ENCODE data around the gene USP24. TPM values are rescaled to one million over a fixed set of nuclear protein-coding genes. Genes with fewer than 3 reads are reported as not detected.

Gene USP24
- total and polyA plus RNA-seq, 2 donors (not counting 3 experiments of a cell fraction or from before 2014, with no cell fraction given): 8.2 to 30.0 TPM

GRCh38 chr1:55167224-55167871, 47.8 kb downstream of the USP24 start:
- ChIA-PET POLR2A (no interaction called here), CTCF (no interaction called here)
- Histone ChIP-seq H2AFZ (ENCODE audit: low read depth, low read length) (no peak overlapping the region), H3K4me3 (replicated peaks in 1 of 3; ENCODE audit: insufficient read depth in 1 of 3, low read depth in 1 of 3, low read length in 3 of 3) (no peak overlapping the region), H3K4me2 (ENCODE audit: insufficient read depth, low read length) (no peak overlapping the region), H3K27ac (ENCODE audit: insufficient read depth, low read depth, low read length) (no peak overlapping the region), H3K36me3 (ENCODE audit: control insufficient read depth in 2 of 2, extremely low read depth in 1 of 2, insufficient read depth in 2 of 2, low read length in 2 of 2) (peaks cover 0 to 11% of the 10 kb centered on the region in 2 experiments), H3K9me1 (replicated peaks; ENCODE audit: control insufficient read depth, extremely low read depth, insufficient read depth, low read length) (no peaks in the 10 kb centered on the region), H3K9ac (replicated peaks; ENCODE audit: extremely low read depth, insufficient read depth, low read length) (no peak overlapping the region), H3K4me1 (ENCODE audit: control insufficient read depth, extremely low read depth, insufficient read depth, low read length) (no peaks in the 10 kb centered on the region), H3K9me3 (replicated peaks; ENCODE audit: control insufficient read depth, insufficient read depth, low read length) (no peaks in the 10 kb centered on the region), H4K20me1 (replicated peaks; ENCODE audit: control insufficient read depth, extremely low read depth, insufficient read depth, low read length) (no peaks in the 10 kb centered on the region), H3K27me3 (ENCODE audit: control insufficient read depth in 2 of 2, insufficient read depth in 2 of 2, low read length in 2 of 2) (no peaks in the 10 kb centered on the region), H3K79me2 (ENCODE audit: control insufficient read depth, insufficient read depth, low read length) (no peaks in the 10 kb centered on the region)
- DNase-seq (ENCODE audit: low read depth, low spot score) (no peak), FAIRE-seq (no peak)
- dilution Hi-C loops (cut with MboI; ENCODE audit: extremely low pct_ligation_motif_present, low sequenced_read_pairs): no loop called here
- intact Hi-C loops (cut with micrococcal nuclease): no loop called here
- TF ChIP-seq MAX (IDR thresholded peaks at IDR 0.05; ENCODE audit: insufficient read depth, insufficient read length): no peak
- no TSS peak for BruUV-seq (replicated peaks)

GRCh38 chr1:55164906-55165305, 50.3 kb downstream of the USP24 start:
- no peak overlapping the region for H3K27ac ChIP-seq (ENCODE audit: insufficient read depth, low read depth, low read length)
- DNase-seq (ENCODE audit: low read depth, low spot score) (no peak), FAIRE-seq (no peak)
- no peak overlapping the region for H3K4me2 ChIP-seq (ENCODE audit: insufficient read depth, low read length)
- H2AFZ ChIP-seq (ENCODE audit: low read depth, low read length): no peak overlapping the region
- H3K27me3 ChIP-seq (ENCODE audit: control insufficient read depth in 2 of 2, insufficient read depth in 2 of 2, low read length in 2 of 2): no peaks in the 10 kb centered on the region
- CTCF ChIA-PET: no interaction called here
- peaks cover 0 to 12% of the 10 kb centered on the region in 2 experiments for H3K36me3 ChIP-seq (ENCODE audit: control insufficient read depth in 2 of 2, extremely low read depth in 1 of 2, insufficient read depth in 2 of 2, low read length in 2 of 2)
- POLR2A ChIA-PET: no interaction called here
- intact Hi-C loops (cut with micrococcal nuclease) (loop anchor here (2.0 kb wide), 1 partner anchor 40 kb away; no protein-coding TSS in a partner anchor), dilution Hi-C loops (cut with MboI; ENCODE audit: extremely low pct_ligation_motif_present, low sequenced_read_pairs) (no loop called here)
- no peak overlapping the region for H3K9ac ChIP-seq (replicated peaks; ENCODE audit: extremely low read depth, insufficient read depth, low read length)
- BruUV-seq (replicated peaks): no TSS peak
- H3K4me3 ChIP-seq (replicated peaks in 1 of 3; ENCODE audit: insufficient read depth in 1 of 3, low read depth in 1 of 3, low read length in 3 of 3): no peak overlapping the region
- TF ChIP-seq MYC (IDR thresholded peaks at IDR 0.05; ENCODE audit: low read depth, low read length): no peak
- no peaks in the 10 kb centered on the region for H4K20me1 ChIP-seq (replicated peaks; ENCODE audit: control insufficient read depth, extremely low read depth, insufficient read depth, low read length)
- H3K9me3 ChIP-seq (replicated peaks; ENCODE audit: control insufficient read depth, insufficient read depth, low read length): no peaks in the 10 kb centered on the region
- H3K79me2 ChIP-seq (ENCODE audit: control insufficient read depth, insufficient read depth, low read length): no peaks in the 10 kb centered on the region
- H3K4me1 ChIP-seq (ENCODE audit: control insufficient read depth, extremely low read depth, insufficient read depth, low read length): no peaks in the 10 kb centered on the region
- H3K9me1 ChIP-seq (replicated peaks; ENCODE audit: control insufficient read depth, extremely low read depth, insufficient read depth, low read length): no peaks in the 10 kb centered on the region

All from endothelial cell of umbilical vein (primary cell).